ENCODE measurements around the gene DMD. TPM values are rescaled to one million over a fixed set of nuclear protein-coding genes. Genes with fewer than 3 reads are reported as not detected.

DMD gene
- total RNA-seq, 1 experiment from 2014 or later, result 25.3 TPM

GRCh38 chrX:32501606-32502005 lies 709.7 kb downstream of the DMD start:
- H3K27ac ChIP-seq, result no peak overlapping the region
- no TSS peak for BruUV-seq (replicated peaks)
- TF ChIP-seq CTCF (conservative IDR thresholded peaks at IDR 0.05) (no peak), EZH2 (IDR thresholded peaks at IDR 0.05; ENCODE audit: low read depth) (no peak)
- H2AFZ ChIP-seq, result no peak overlapping the region
- H3K9me3 ChIP-seq (ENCODE audit: insufficient read depth, low read depth), result no peaks in the 10 kb centered on the region
- no peaks in the 10 kb centered on the region for H3K4me1 ChIP-seq (replicated peaks; ENCODE audit: insufficient read depth)
- no peaks in the 10 kb centered on the region for H3K79me2 ChIP-seq (ENCODE audit: low read depth)
- H3K9me2 ChIP-seq (ENCODE audit: insufficient read depth), result no peaks in the 10 kb centered on the region
- intact Hi-C loops (cut with micrococcal nuclease; ENCODE audit: unreplicated experiment), result no loop called here
- CTCF ChIA-PET, result no interaction called here
- H3K27me3 ChIP-seq (ENCODE audit: insufficient read depth, low read depth), result no peaks in the 10 kb centered on the region
- H3F3A ChIP-seq (ENCODE audit: insufficient read depth, low read depth), result no peaks in the 10 kb centered on the region
- no peak for DNase-seq
- POLR2A ChIA-PET (ENCODE audit: unreplicated experiment), result no interaction called here
- no peak overlapping the region for H3K4me3 ChIP-seq
- H4K20me1 ChIP-seq (ENCODE audit: insufficient read depth), result no peaks in the 10 kb centered on the region
- H3K4me2 ChIP-seq, result no peak overlapping the region
- no peaks in the 10 kb centered on the region for H3K36me3 ChIP-seq (ENCODE audit: low read depth)

DNA sequence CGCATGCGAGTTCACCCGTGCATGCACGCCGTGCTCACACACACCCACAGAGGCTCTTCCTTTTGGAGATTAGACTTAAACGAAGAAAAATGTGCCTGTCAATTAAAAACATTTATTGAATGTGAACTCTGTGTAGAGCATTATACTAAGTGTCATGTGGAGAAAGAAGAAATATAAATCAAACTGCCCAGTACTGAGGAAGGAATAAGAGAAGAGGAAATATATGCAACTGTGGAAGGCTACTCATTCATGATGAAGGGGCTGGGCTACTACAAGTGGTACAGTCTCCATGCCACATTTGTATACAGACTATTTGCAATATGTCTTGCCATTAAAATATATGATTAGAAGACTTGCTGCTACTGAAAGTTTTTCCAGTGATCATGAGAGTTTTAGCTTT lies 714.7 kb downstream of the DMD start:
- Histone ChIP-seq H2AFZ (no peak overlapping the region), H3K36me3 (ENCODE audit: low read depth) (no peaks in the 10 kb centered on the region), H4K20me1 (ENCODE audit: insufficient read depth) (no peaks in the 10 kb centered on the region), H3K9me2 (ENCODE audit: insufficient read depth) (no peaks in the 10 kb centered on the region), H3K4me1 (replicated peaks; ENCODE audit: insufficient read depth) (no peaks in the 10 kb centered on the region), H3F3A (ENCODE audit: insufficient read depth, low read depth) (no peaks in the 10 kb centered on the region), H3K27ac (no peak overlapping the region), H3K4me2 (no peak overlapping the region), H3K9me3 (ENCODE audit: insufficient read depth, low read depth) (no peaks in the 10 kb centered on the region), H3K4me3 (no peak overlapping the region), H3K27me3 (ENCODE audit: insufficient read depth, low read depth) (no peaks in the 10 kb centered on the region), H3K79me2 (ENCODE audit: low read depth) (no peaks in the 10 kb centered on the region)
- ChIA-PET CTCF (no interaction called here), POLR2A (ENCODE audit: unreplicated experiment) (no interaction called here)
- TF ChIP-seq EZH2 (IDR thresholded peaks at IDR 0.05; ENCODE audit: low read depth), result no peak
- no peak for TF ChIP-seq CTCF (conservative IDR thresholded peaks at IDR 0.05)
- no peak for DNase-seq
- intact Hi-C loops (cut with micrococcal nuclease; ENCODE audit: unreplicated experiment), result no loop called here
- no TSS peak for BruUV-seq (replicated peaks)

DNA sequence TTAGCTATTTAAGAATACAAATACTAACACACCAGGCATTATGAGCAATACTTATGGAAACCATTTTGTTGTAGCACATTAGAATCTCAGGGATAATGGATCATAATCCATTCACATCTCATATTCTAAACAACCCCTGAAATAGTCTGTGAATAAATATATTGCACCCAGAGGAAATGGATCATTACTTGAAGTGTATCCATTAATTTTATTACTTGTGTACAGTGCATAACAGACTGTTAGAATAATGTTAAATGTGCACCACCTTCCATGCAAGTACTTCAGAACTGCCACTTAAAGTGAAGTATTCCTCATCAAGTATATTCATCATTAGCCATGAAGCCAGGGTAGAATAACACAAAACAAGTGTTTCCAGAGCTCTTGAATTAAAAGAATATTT lies 715.5 kb downstream of the DMD start:
- no peaks in the 10 kb centered on the region for H3K36me3 ChIP-seq (ENCODE audit: low read depth)
- H2AFZ ChIP-seq, result no peak overlapping the region
- DNase-seq, result no peak
- BruUV-seq (replicated peaks), result no TSS peak
- H3K27me3 ChIP-seq (ENCODE audit: insufficient read depth, low read depth), result no peaks in the 10 kb centered on the region
- no peaks in the 10 kb centered on the region for H3K79me2 ChIP-seq (ENCODE audit: low read depth)
- no peaks in the 10 kb centered on the region for H3K4me1 ChIP-seq (replicated peaks; ENCODE audit: insufficient read depth)
- POLR2A ChIA-PET (ENCODE audit: unreplicated experiment), result no interaction called here
- H3K27ac ChIP-seq, result no peak overlapping the region
- no peak for TF ChIP-seq EZH2 (IDR thresholded peaks at IDR 0.05; ENCODE audit: low read depth)
- H3K4me3 ChIP-seq, result no peak overlapping the region
- H3K4me2 ChIP-seq, result no peak overlapping the region
- no peaks in the 10 kb centered on the region for H3K9me3 ChIP-seq (ENCODE audit: insufficient read depth, low read depth)
- H4K20me1 ChIP-seq (ENCODE audit: insufficient read depth), result no peaks in the 10 kb centered on the region
- CTCF ChIA-PET, result no interaction called here
- H3F3A ChIP-seq (ENCODE audit: insufficient read depth, low read depth), result no peaks in the 10 kb centered on the region
- H3K9me2 ChIP-seq (ENCODE audit: insufficient read depth), result no peaks in the 10 kb centered on the region
- intact Hi-C loops (cut with micrococcal nuclease; ENCODE audit: unreplicated experiment), result no loop called here

- DNase-seq, result no peak
Measured at GRCh38 chrX:32489125-32489524, 722.2 kb downstream of the DMD start.

More at GRCh38 chrX:32489125-32489524, 722.2 kb downstream of the DMD start:
- BruUV-seq (replicated peaks), result no TSS peak
- Histone ChIP-seq H3K79me2 (ENCODE audit: low read depth) (no peaks in the 10 kb centered on the region), H2AFZ (no peak overlapping the region), H3K9me3 (ENCODE audit: insufficient read depth, low read depth) (no peaks in the 10 kb centered on the region), H3K4me3 (no peak overlapping the region), H3F3A (ENCODE audit: insufficient read depth, low read depth) (no peaks in the 10 kb centered on the region), H3K4me2 (no peak overlapping the region), H3K36me3 (ENCODE audit: low read depth) (no peaks in the 10 kb centered on the region), H3K27ac (no peak overlapping the region), H3K4me1 (replicated peaks; ENCODE audit: insufficient read depth) (no peaks in the 10 kb centered on the region), H3K9me2 (ENCODE audit: insufficient read depth) (no peaks in the 10 kb centered on the region), H4K20me1 (ENCODE audit: insufficient read depth) (no peaks in the 10 kb centered on the region), H3K27me3 (ENCODE audit: insufficient read depth, low read depth) (no peaks in the 10 kb centered on the region)
- TF ChIP-seq EZH2 (IDR thresholded peaks at IDR 0.05; ENCODE audit: low read depth), result no peak
- no peak for TF ChIP-seq CTCF (conservative IDR thresholded peaks at IDR 0.05)
- POLR2A ChIA-PET (ENCODE audit: unreplicated experiment), result no interaction called here
- CTCF ChIA-PET, result no interaction called here
- intact Hi-C loops (cut with micrococcal nuclease; ENCODE audit: unreplicated experiment), result no loop called here
